ENCODE measurements around the gene TMEM218. TPM values are rescaled to one million over a fixed set of nuclear protein-coding genes. Genes with fewer than 3 reads are reported as not detected.
A peak's percentile ranks its signal among the peaks of the same experiment; 100 is the strongest.

TMEM218 gene
- total RNA-seq, 1 donor from 2014 or later: 19.0 TPM

DNA sequence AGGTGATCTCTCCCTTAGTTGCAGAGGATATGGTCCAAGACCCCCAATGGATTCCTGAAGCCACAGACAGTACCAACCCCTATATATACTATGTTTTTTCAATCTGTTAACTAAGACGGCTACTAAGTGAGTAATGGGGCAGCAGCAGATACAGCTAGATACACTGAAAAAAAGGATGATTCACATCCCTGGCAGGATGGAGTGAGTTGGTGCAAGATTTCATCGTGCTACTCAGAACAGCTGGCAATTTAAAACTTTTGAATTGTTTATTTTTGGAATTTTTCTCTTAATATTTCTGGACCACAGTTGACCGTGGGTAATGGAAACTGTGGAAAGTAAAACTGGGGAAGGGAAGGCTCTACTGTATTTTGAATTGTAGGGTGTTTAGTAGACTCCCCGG lies 17.0 kb upstream of the TMEM218 start:
- Histone ChIP-seq H3K36me3 (no peaks in the 10 kb centered on the region), H3K27ac (no peak overlapping the region), H3K27me3 (no peaks in the 10 kb centered on the region), H3K9me3 (no peaks in the 10 kb centered on the region), H3K4me1 (no peaks in the 10 kb centered on the region), H3K4me3 (no peak overlapping the region)
- intact Hi-C loops (cut with DNase I): loop anchor here (5.0 kb wide), 1 partner anchor 171 kb away; no protein-coding TSS in a partner anchor
- DNase-seq (no peak), ATAC-seq (no peak)
- TF ChIP-seq, protein P1, sequence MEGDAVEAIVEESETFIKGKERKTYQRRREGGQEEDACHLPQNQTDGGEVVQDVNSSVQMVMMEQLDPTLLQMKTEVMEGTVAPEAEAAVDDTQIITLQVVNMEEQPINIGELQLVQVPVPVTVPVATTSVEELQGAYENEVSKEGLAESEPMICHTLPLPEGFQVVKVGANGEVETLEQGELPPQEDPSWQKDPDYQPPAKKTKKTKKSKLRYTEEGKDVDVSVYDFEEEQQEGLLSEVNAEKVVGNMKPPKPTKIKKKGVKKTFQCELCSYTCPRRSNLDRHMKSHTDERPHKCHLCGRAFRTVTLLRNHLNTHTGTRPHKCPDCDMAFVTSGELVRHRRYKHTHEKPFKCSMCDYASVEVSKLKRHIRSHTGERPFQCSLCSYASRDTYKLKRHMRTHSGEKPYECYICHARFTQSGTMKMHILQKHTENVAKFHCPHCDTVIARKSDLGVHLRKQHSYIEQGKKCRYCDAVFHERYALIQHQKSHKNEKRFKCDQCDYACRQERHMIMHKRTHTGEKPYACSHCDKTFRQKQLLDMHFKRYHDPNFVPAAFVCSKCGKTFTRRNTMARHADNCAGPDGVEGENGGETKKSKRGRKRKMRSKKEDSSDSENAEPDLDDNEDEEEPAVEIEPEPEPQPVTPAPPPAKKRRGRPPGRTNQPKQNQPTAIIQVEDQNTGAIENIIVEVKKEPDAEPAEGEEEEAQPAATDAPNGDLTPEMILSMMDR (IDR thresholded peaks at IDR 0.05): no peak

DNA sequence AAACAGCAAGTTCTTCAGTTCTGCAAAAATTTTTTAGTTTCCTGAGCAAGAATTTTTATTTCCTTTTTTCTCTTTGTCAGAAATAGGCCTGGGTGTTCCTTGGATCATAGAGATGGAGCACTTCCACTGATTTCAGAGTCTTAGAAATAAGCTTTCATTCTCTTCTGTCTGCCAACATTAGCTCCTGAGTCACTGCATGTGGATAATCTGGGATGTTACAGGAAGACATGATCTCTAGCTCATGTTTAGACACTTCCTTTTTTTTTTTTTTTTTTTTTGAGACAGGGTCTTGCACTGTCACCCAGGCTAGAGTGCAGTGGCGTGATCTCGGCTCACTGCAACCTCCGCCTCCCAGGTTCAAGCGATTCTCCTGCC lies 13.2 kb upstream of the TMEM218 start:
- intact Hi-C loops (cut with DNase I): no loop called here
- Histone ChIP-seq H3K9me3 (no peaks in the 10 kb centered on the region), H3K36me3 (no peaks in the 10 kb centered on the region), H3K4me3 (no peak overlapping the region), H3K4me1 (no peaks in the 10 kb centered on the region), H3K27me3 (no peaks in the 10 kb centered on the region), H3K27ac (no peak overlapping the region)
- ATAC-seq (no peak), DNase-seq (no peak)
- TF ChIP-seq, protein P1 (IDR thresholded peaks at IDR 0.05): no peak

DNA sequence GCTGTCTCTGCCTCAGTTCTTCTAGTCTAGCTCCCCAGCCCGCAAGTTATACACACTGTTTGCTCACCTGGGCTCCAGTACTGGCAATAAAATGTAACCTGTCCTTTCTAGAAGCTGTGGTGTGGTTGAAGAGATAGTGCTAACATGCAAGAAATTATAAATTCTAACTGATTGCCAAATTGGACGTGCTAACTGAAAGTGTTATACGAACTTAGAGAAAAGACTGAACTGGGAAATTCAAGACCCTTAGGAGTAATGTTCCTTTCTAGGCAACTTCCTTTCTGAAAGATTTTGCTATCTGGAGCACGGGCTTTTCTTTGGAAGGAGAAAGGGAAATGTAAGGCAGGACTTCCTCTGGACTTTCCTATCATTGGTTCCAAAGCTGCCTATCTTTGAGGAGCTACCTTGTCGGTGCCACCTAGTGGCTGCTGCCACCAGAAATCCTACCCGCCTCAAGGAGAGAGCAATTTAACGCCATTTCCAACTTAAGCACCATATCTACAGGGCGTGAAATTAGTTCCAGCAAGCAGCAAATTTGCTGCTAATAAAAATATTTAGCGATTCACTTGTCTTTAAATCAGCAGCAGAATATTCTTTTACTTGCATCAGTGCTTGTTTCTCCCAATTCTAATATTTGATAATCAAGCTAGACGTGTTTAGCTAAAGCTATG lies 12.7 kb upstream of the TMEM218 start:
- peak; percentile 81 for DNase-seq
- ATAC-seq: peak; percentile 97
- H3K9me3 ChIP-seq: no peaks in the 10 kb centered on the region
- H3K4me3 ChIP-seq: peak overlapping the region; percentile 0
- no peaks in the 10 kb centered on the region for H3K36me3 ChIP-seq
- TF ChIP-seq, protein P1 (IDR thresholded peaks at IDR 0.05): peak; percentile 57
- intact Hi-C loops (cut with DNase I): no loop called here
- peak overlapping the region; percentile 32 for H3K27ac ChIP-seq
- H3K27me3 ChIP-seq: no peaks in the 10 kb centered on the region
- H3K4me1 ChIP-seq: no peaks in the 10 kb centered on the region

DNA sequence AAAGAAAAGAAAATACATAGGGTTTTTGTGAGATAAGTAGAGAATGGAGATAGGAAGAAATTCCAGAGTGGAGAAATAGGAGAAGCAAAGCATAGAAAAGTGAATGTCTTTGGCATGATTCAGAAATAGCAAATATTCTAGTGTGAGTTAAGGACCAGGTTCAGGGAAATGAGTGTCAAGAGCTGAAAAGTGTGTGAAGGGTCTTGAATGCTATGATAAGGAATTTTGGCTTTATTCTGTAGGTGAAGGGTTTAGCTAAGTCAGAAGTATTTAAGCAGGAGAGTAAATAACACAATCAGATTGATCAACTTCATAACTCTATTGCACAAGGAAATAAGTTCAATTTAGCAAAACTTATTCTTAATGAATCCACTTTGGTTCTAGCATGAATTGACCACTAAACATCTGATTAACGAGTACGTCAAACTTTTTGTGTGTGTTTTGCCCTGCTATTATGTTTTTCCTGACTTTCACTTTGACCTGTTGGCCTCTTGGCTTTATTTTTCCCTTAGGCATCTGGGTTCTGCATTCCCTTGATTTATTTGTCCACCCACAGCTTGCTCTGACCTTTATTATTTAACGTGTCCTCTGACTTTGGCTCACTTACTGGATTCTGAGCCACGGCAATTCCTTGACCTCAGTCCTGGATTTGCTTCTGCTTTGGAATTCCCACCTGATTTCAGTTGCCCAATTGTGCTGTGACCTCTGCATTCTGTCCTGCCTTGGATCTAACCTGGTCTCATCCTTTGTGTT lies 11.9 kb upstream of the TMEM218 start:
- Histone ChIP-seq H3K36me3 (no peaks in the 10 kb centered on the region), H3K9me3 (no peaks in the 10 kb centered on the region), H3K4me3 (peak overlapping the region; percentile 0), H3K27me3 (no peaks in the 10 kb centered on the region), H3K4me1 (no peaks in the 10 kb centered on the region), H3K27ac (peak overlapping the region; percentile 32)
- intact Hi-C loops (cut with DNase I): no loop called here
- TF ChIP-seq, protein P1 (IDR thresholded peaks at IDR 0.05): no peak
- no peak for DNase-seq
- ATAC-seq: no peak

DNA sequence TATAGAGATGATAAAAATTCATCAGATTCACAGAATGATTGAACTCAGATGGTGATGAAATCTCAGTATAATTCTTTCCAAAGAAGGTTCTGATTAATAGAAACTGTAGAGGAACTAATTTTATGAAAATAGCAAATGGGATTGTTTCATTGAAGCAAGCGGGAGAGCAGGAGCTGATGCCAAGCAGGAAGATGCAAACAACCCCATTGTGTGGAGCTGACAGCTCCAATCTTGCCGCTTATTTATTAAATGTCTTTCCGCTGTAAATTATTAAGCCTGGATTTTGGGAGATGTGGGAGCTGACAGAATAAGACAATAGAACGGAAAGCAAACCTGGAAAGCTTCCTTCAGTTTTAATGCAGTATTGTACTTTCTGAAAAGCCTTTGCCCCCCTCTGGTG lies 6.0 kb upstream of the TMEM218 start:
- Histone ChIP-seq H3K9me3 (no peaks in the 10 kb centered on the region), H3K27ac (no peak overlapping the region), H3K36me3 (no peaks in the 10 kb centered on the region), H3K4me1 (no peaks in the 10 kb centered on the region), H3K4me3 (no peak overlapping the region), H3K27me3 (no peaks in the 10 kb centered on the region)
- no peak for DNase-seq
- TF ChIP-seq, protein P1 (IDR thresholded peaks at IDR 0.05): no peak
- no peak for ATAC-seq
- intact Hi-C loops (cut with DNase I): no loop called here
